ACC112 (cell line): ENCODE measurements around the gene PRKAB2.
A peak's percentile ranks its signal among the peaks of the same experiment; 100 is the strongest.
"Not testable (repeated sequence)": the region's sequence is repeated elsewhere in the genome, so short reads cannot be mapped to it uniquely, and the experiment has no call there.

ENCODE experiments used
- H2AFZ ChIP-seq: fragments of 200-600 bp; sonication (generic); one replicate; pipeline ENCODE4 v1.6.0; 2017; ENCODE audit warnings: antibody characterized with exemption, low read length; ENCODE audit not compliant: unreplicated experiment
- H3K27ac ChIP-seq: fragments of 200-600 bp; sonication (generic); 2 replicates; pipeline ENCODE4 v1.5.1; 2014; ENCODE audit warnings: low read depth, mild to moderate bottlenecking, antibody characterized with exemption, low read length, moderate library complexity
- H3K27me3 ChIP-seq: fragments of 200-600 bp; sonication (generic); 2 replicates; pipeline ENCODE4 v1.6.1; 2014; ENCODE audit warnings: mild to moderate bottlenecking, antibody characterized with exemption, low read length, moderate library complexity, mixed read lengths; ENCODE audit not compliant: insufficient read depth
- H3K36me3 ChIP-seq: fragments of 200-600 bp; sonication (generic); 2 replicates; pipeline ENCODE4 v1.6.1; 2016; ENCODE audit warnings: mild to moderate bottlenecking, antibody characterized with exemption, low read length, moderate library complexity, mixed read lengths; ENCODE audit not compliant: insufficient read depth
- H3K4me1 ChIP-seq: fragments of 200-600 bp; sonication (generic); one replicate; pipeline ENCODE4 v1.6.1; 2016; ENCODE audit warnings: low read length, mixed read lengths; ENCODE audit not compliant: insufficient read depth, unreplicated experiment, control insufficient read depth
- H3K4me3 ChIP-seq: fragments of 200-600 bp; sonication (generic); 2 replicates; pipeline ENCODE4 v1.5.1; 2014; ENCODE audit warnings: mild to moderate bottlenecking, low read depth, low read length
- H3K79me2 ChIP-seq: fragments of 200-600 bp; sonication (generic); one replicate; pipeline ENCODE4 v1.6.0; 2016; ENCODE audit warnings: low read length; ENCODE audit not compliant: control insufficient read depth, unreplicated experiment, insufficient read depth

Gene PRKAB2

GRCh38 chr1:147209825-147210821, 37.9 kb upstream of the PRKAB2 start:
- no peaks in the 10 kb centered on the region for H3K36me3 ChIP-seq
- no peak overlapping the region for H3K4me3 ChIP-seq
- no peaks in the 10 kb centered on the region for H3K27me3 ChIP-seq
- H3K79me2 ChIP-seq, result no peaks in the 10 kb centered on the region
- no peaks in the 10 kb centered on the region for H3K4me1 ChIP-seq
- no peak overlapping the region for H3K27ac ChIP-seq
- H2AFZ ChIP-seq, result no peak overlapping the region

- Histone ChIP-seq H3K79me2 (no peaks in the 10 kb centered on the region), H2AFZ (no peak overlapping the region), H3K27ac (no peak overlapping the region), H3K27me3 (no peaks in the 10 kb centered on the region), H3K4me1 (no peaks in the 10 kb centered on the region), H3K36me3 (no peaks in the 10 kb centered on the region), H3K4me3 (no peak overlapping the region)
These were observed 36.3 kb upstream of the PRKAB2 start for GRCh38 chr1:147208619-147209018.

DNA sequence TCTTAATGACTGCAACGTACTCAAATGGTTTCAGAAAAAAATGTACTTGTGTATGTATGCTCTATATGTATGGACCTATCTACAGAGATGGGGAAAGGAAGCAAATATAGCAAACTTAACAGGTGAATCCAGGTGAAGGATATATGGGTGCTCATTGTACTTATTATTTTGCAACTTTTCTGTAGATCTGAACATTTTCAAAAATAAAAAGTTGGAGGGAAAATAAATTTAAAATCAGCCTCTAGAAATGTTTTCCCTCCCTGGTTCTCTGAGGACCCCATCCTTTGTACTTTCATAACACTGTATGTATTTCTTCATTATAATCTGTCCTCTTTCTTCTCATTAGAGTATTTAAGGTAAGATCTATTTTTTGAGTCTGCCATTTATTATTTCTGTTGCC, 34.9 kb upstream of the PRKAB2 start:
- Histone ChIP-seq H3K4me3 (no peak overlapping the region), H2AFZ (no peak overlapping the region), H3K27ac (no peak overlapping the region), H3K79me2 (no peaks in the 10 kb centered on the region), H3K36me3 (no peaks in the 10 kb centered on the region), H3K27me3 (no peaks in the 10 kb centered on the region), H3K4me1 (no peaks in the 10 kb centered on the region)

DNA sequence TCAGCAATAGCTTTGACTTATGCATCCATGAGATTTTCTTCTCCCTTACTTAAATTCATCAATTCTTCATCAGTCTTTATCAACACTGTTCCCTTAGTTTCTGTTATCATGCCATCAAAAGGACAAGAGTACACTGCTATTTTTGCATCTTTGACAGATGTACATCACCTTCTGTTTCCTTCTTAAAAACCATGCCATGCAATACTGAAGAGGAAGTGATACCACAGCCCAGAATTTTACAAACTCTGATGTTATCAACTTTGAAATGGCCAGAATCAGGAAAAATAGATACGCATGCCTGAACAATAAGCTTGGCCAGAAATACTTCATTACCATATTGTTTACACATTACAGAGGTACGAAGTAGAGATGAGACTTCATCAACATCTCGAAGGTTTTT, 31.8 kb upstream of the PRKAB2 start:
- no peak overlapping the region for H2AFZ ChIP-seq
- H3K4me1 ChIP-seq, result peaks cover 9% of the 10 kb centered on the region
- no peaks in the 10 kb centered on the region for H3K79me2 ChIP-seq
- no peak overlapping the region for H3K27ac ChIP-seq
- no peak overlapping the region for H3K4me3 ChIP-seq
- H3K36me3 ChIP-seq, result no peaks in the 10 kb centered on the region
- H3K27me3 ChIP-seq, result no peaks in the 10 kb centered on the region

GRCh38 chr1:147202576-147202975, 30.3 kb upstream of the PRKAB2 start:
- Histone ChIP-seq H3K79me2 (no peaks in the 10 kb centered on the region), H3K27me3 (no peaks in the 10 kb centered on the region), H3K4me3 (no peak overlapping the region), H3K4me1 (peaks cover 9% of the 10 kb centered on the region), H3K27ac (no peak overlapping the region), H3K36me3 (no peaks in the 10 kb centered on the region), H2AFZ (no peak overlapping the region)

DNA sequence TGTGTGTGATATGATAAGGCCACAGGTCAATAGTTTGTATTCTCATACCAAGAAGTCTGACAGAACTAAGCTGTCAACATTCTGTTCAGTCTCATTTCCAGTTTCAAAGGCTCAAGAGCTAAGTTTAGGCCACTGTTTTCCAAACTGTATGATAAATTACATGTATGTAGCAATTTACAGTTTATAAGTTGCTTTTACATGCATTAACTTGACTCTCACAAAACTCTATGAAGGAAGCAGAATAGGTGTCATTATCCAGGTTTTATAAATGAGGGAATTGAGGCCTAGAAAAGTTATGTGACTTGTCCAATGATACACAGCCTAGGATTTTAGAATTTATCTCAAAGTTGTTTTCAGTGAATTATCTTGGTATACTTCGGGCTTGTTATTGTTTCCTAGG, 29.5 kb upstream of the PRKAB2 start:
- Histone ChIP-seq H3K4me1 (peaks cover 9% of the 10 kb centered on the region), H3K27ac (peak overlapping the region; percentile 46; the same call in 1 of the 2 replicates), H3K27me3 (no peaks in the 10 kb centered on the region), H3K79me2 (no peaks in the 10 kb centered on the region), H3K4me3 (no peak overlapping the region; the same call in 1 of the 2 replicates), H3K36me3 (no peaks in the 10 kb centered on the region), H2AFZ (no peak overlapping the region)

- H3K36me3 ChIP-seq, result no peaks in the 10 kb centered on the region
- H3K4me1 ChIP-seq, result peaks cover 9% of the 10 kb centered on the region
- H2AFZ ChIP-seq, result peak overlapping the region; percentile 96
- no peaks in the 10 kb centered on the region for H3K79me2 ChIP-seq
- H3K4me3 ChIP-seq, result peak overlapping the region; percentile 70
- no peaks in the 10 kb centered on the region for H3K27me3 ChIP-seq
- H3K27ac ChIP-seq, result peak overlapping the region; percentile 46; the same call in 1 of the 2 replicates
These were observed 29.0 kb upstream of the PRKAB2 start for GRCh38 chr1:147201276-147201675.

- H3K27ac ChIP-seq, H3K4me3 ChIP-seq, H3K79me2 ChIP-seq, H2AFZ ChIP-seq, H3K4me1 ChIP-seq, H3K36me3 ChIP-seq, H3K27me3 ChIP-seq: not testable (repeated sequence)
These were observed 25.1 kb upstream of the PRKAB2 start for GRCh38 chr1:147197324-147197723.

DNA sequence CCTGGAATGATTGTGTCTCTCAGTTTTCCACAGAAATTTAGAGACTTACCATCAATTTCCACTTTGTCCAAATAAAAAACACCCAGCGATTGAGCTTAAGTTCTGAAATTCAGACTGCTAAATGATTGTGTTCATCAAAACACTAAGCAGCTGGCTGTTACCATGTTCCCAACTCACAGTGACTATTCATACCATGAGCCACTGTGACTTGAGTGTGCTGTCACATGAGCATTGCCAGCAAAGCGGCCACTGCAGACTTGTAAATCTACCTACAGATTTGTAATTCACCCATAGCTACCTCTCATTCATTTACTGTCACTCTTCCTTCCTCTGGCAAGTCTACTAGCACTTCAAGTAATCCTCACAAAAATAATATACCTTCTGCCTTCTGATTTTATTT, 17.2 kb upstream of the PRKAB2 start:
- Histone ChIP-seq H3K79me2 (no peaks in the 10 kb centered on the region), H3K4me1 (no peaks in the 10 kb centered on the region), H3K27ac (no peak overlapping the region), H2AFZ (no peak overlapping the region), H3K27me3 (no peaks in the 10 kb centered on the region), H3K4me3 (no peak overlapping the region), H3K36me3 (no peaks in the 10 kb centered on the region)

DNA sequence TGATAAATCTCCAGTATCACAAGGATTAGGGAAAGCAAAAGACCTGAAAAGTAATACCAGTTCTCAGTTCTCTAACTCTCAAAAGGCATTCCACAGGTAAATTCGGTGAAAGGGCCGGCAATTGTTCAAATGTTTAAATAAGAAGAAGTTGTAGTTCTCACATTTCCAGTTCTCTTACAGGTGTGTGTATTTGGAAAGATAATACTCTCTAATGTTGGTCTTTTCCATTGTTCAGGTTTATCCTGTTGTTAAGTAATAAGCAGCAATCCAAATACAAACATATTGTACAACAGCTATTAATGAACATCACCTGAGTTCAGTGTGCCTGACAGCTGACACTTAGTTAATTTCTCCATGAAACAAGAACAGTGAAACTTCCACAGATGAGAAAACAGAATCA, 13.2 kb upstream of the PRKAB2 start:
- no peak overlapping the region for H3K27ac ChIP-seq
- H3K36me3 ChIP-seq, result no peaks in the 10 kb centered on the region

More for the DNA sequence above, 13.2 kb upstream of the PRKAB2 start:
- Histone ChIP-seq H3K4me1 (peaks cover 5% of the 10 kb centered on the region), H3K27me3 (no peaks in the 10 kb centered on the region), H3K79me2 (no peaks in the 10 kb centered on the region), H3K4me3 (no peak overlapping the region), H2AFZ (no peak overlapping the region)
